Measurements from ENCODE around the gene NFKBIE. TPM values are rescaled to one million over a fixed set of nuclear protein-coding genes. Genes with fewer than 3 reads are reported as not detected.

NFKBIE gene
- total RNA-seq, 1 donor from 2014 or later, result 4.7 TPM

- intact Hi-C loops (cut with DNase I), result no loop called here
- no peak for DNase-seq (ENCODE audit: low spot score)
These were observed 33.5 kb upstream of the NFKBIE start for GRCh38 chr6:44298864-44299263.

GRCh38 chr6:44298055-44298803 is 32.9 kb upstream of the NFKBIE start:
- intact Hi-C loops (cut with DNase I), result no loop called here

GRCh38 chr6:44297063-44298038 is 32.0 kb upstream of the NFKBIE start:
- DNase-seq (ENCODE audit: low spot score), result no peak
- intact Hi-C loops (cut with DNase I), result no loop called here

More at GRCh38 chr6:44298055-44298803, 32.9 kb upstream of the NFKBIE start:
- no peak for DNase-seq (ENCODE audit: low spot score)

GRCh38 chr6:44294832-44295791 is 29.8 kb upstream of the NFKBIE start:
- DNase-seq (ENCODE audit: low spot score), result no peak
- intact Hi-C loops (cut with DNase I), result no loop called here

- intact Hi-C loops (cut with DNase I), result no loop called here
These were observed 27.5 kb upstream of the NFKBIE start for GRCh38 chr6:44292661-44293365.

GRCh38 chr6:44291841-44292240 is 26.5 kb upstream of the NFKBIE start:
- DNase-seq (ENCODE audit: low spot score), result no peak
- intact Hi-C loops (cut with DNase I), result no loop called here

More at GRCh38 chr6:44292661-44293365, 27.5 kb upstream of the NFKBIE start:
- no peak for DNase-seq (ENCODE audit: low spot score)

- no peak for DNase-seq (ENCODE audit: low spot score)
- intact Hi-C loops (cut with DNase I), result no loop called here
These were observed 24.4 kb upstream of the NFKBIE start for GRCh38 chr6:44289726-44290260.

GRCh38 chr6:44286747-44287146 is 21.4 kb upstream of the NFKBIE start:
- DNase-seq (ENCODE audit: low spot score), result no peak
- intact Hi-C loops (cut with DNase I), result no loop called here

GRCh38 chr6:44286285-44286565 is 20.9 kb upstream of the NFKBIE start:
- intact Hi-C loops (cut with DNase I), result no loop called here
- DNase-seq (ENCODE audit: low spot score), result no peak

- no peak for DNase-seq (ENCODE audit: low spot score)
- intact Hi-C loops (cut with DNase I), result no loop called here
These were observed 20.4 kb upstream of the NFKBIE start for GRCh38 chr6:44285552-44286284.

GRCh38 chr6:44284867-44285266 is 19.5 kb upstream of the NFKBIE start:
- no peak for DNase-seq (ENCODE audit: low spot score)
- intact Hi-C loops (cut with DNase I), result no loop called here

GRCh38 chr6:44284121-44284520 is 18.8 kb upstream of the NFKBIE start:
- DNase-seq (ENCODE audit: low spot score), result no peak
- intact Hi-C loops (cut with DNase I), result no loop called here

- intact Hi-C loops (cut with DNase I), result no loop called here
- DNase-seq (ENCODE audit: low spot score), result no peak
These were observed 13.7 kb upstream of the NFKBIE start for GRCh38 chr6:44278774-44279697.

- intact Hi-C loops (cut with DNase I), result no loop called here
- DNase-seq (ENCODE audit: low spot score), result no peak
These were observed 13.0 kb upstream of the NFKBIE start for GRCh38 chr6:44278315-44278714.

- no peak for DNase-seq (ENCODE audit: low spot score)
- intact Hi-C loops (cut with DNase I), result no loop called here
These were observed 12.4 kb upstream of the NFKBIE start for GRCh38 chr6:44277763-44278162.

- DNase-seq (ENCODE audit: low spot score), result no peak
- intact Hi-C loops (cut with DNase I), result no loop called here
These were observed 11.6 kb upstream of the NFKBIE start for GRCh38 chr6:44276667-44277640.

Data from cardiac septum (tissue), 1 donor.